Cortex of kidney (tissue), 1 donor: ENCODE results near the gene TRIM22.

ENCODE experiments used
- DNase-seq: peaks from one replicate; lab custom pipeline; 2025; lab: John Stamatoyannopoulos, UW

Gene TRIM22

DNA sequence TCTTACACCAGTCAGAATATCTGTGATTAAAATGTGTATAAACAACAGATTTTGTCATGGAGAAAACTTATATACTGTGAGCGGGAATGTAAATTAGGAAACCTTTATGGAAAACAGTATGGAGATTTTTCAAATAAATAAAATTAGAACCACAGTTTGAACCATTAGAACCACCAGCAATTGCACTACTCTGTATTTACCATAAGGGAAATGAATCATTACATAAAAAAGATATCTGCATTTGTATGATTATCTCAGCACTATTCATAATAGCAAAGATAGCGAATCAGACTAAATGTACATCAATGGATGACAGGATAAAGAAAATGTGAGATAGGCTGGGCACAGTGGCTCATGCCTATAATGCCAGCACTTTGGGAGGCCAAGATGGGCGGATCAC lies 57.0 kb downstream of the TRIM22 start:
- DNase-seq, result no peak

GRCh38 chr11:5749836-5750235 lies 60.2 kb downstream of the TRIM22 start:
- DNase-seq, result no peak

DNA sequence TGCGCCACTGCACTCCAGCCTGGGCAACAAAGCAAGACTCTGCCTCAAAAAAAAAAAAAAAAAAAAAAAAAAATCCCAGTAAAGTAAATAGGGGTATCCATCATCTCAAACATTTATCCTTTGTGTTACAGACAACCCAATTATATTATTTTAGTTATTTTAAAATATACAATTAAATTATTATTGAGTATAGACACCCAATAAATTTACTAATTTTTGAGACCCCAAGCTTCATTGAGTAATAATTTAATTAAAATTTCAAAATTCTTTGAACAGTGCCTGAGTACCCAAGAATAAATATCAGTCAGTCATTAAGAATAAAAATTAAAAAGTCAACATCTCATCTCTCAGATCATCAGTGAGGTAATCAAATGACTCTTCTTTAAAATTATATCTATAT lies 64.4 kb downstream of the TRIM22 start, which contains the start of gene OR52N4:
Gene OR52N4, plus strand, starts transcription at position 301 of the 400 bp plus-strand sequence. CDS start 498 bp downstream, outside the sequence.
- no peak for DNase-seq
